Activated CD4-positive, alpha-beta memory T cell treated with anti-CD3 and anti-CD28 coated beads, Interleukin-2, amount 10 ng/mL, durations not matched to agents 7 days and 5 days (primary cell): ENCODE results near the gene TMEM120B. TPM values are rescaled to one million over a fixed set of nuclear protein-coding genes. Genes with fewer than 3 reads are reported as not detected.

Experiments
- CTCF ChIA-PET: fragments of 350-600 bp; sonication (Branson Sonifier 250); formaldehyde crosslinking; loops from one replicate; lab custom pipeline; 2021; ENCODE audit warnings: antibody characterized with exemption, inconsistent platforms; lab: Charles Lee
- POLR2A ChIA-PET: fragments of 350-600 bp; sonication (Branson Sonifier 250); formaldehyde crosslinking; loops from one replicate; lab custom pipeline; 2021; ENCODE audit warnings: antibody characterized with exemption; lab: Charles Lee
- DNase-seq: peaks from one replicate; pipeline ENCODE4 v3.0.0-alpha.2; 2020
- H3K27ac Mint-ChIP-seq: one replicate; pipeline ENCODE4 v1.8.0; 2021; ENCODE audit warnings: mild to moderate bottlenecking, mixed read lengths
- H3K27me3 Mint-ChIP-seq: one replicate; pipeline ENCODE4 v1.8.0; 2021; ENCODE audit warnings: mixed read lengths
- H3K36me3 Mint-ChIP-seq: one replicate; pipeline ENCODE4 v1.8.0; 2021; ENCODE audit warnings: low read depth, mixed read lengths
- H3K4me1 Mint-ChIP-seq: one replicate; pipeline ENCODE4 v1.8.0; 2021; ENCODE audit warnings: mixed read lengths
- H3K4me3 Mint-ChIP-seq: one replicate; pipeline ENCODE4 v1.8.0; 2021; ENCODE audit warnings: mild to moderate bottlenecking, mixed read lengths
- H3K9me3 Mint-ChIP-seq: one replicate; pipeline ENCODE4 v1.8.0; 2021; ENCODE audit warnings: mixed read lengths
- total RNA-seq, 2 experiments: library from RNA; stranded (reverse); gene quantifications; one replicate each; pipeline ENCODE4 v1.2.3, GENCODE V29; 2021

Gene TMEM120B
- total RNA-seq, 2 experiments from 2014 or later: 5.1 to 5.8 TPM

DNA sequence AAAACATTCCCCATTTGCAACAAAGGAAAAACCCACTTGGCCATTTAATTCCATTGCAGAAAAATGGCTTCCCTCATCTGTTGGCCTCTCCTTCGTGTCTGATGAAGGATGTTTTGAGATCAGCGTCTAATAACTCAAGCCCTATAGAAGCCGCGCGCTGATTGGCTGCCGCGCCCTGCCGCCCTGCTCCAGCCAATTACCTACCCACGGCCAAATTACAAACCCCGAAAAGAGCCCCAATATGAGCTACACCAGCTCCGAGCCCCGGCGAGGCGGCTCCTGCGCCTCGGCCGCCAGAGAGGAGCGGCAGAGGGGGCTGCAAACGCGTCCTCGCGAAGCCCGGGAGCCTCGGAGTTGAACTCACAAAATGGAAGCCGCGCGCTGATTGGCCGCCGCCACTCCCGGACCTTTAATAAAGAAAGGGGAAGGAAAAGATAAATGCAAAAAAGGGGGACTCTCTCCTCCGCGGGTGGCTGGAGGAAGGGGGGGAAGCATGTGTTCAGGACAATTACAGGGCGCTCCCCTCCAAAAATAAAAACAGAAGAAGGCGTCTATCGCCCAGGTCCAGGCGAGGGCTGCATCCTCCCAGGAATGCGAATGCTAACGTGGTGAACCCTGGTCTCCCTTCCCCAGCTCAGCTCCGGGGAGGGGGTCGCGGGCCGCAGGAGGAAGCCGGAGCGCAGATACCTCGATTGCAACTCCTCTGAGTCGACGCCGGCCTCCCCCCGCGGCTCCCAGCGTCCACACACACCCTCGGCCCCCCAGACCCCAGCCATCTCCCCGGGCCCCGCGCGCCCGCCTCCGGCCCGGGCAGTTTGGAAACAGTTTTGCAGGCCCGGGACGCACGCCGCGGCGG is 90.5 kb downstream of the TMEM120B start:
- Mint-ChIP-seq H3K36me3 (peaks cover 52% of the 10 kb centered on the region), H3K4me1 (peaks cover 36% of the 10 kb centered on the region)
- CTCF ChIA-PET: interaction anchor here (2.1 to 14.5 kb wide), 4 partner anchors 8 to 86 kb away, joined by 5 to 683 read pairs (median 26); partner anchors contain the start of genes PSMD9 and RHOF

DNA sequence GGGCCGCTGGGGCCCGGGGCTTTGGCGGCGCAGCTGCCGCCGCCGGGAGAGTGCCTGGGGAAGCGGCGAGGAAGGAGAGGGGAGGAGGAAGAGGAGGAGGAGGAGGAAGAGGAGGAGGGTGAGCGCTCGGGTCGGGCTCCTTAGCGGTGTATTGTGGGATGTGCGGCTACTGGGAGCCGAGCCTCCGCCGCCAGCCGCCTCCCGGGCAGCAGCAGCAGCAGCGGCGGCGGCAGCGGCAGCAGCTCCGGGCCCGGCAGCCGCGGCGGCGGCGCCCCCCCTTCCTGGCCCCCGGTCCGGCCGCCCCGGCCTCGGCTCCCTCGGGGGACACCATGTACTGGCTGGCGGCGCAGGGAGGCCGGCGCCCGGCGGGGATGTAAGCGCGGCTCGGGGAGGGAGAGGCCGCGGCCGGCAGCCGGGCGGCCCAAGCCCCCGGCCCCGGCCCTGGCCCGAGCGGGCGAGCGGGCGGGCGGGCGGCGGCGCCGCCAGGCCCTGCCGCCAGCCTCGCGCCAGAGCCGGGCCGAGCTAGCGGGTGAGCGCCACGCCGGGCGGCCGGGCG is 91.4 kb downstream of the TMEM120B start, which contains the start of gene SETD1B:
Gene SETD1B (plus strand): TSS at position 149 of the 556 bp plus-strand sequence. CDS start 729 bp downstream, outside the sequence.
- H3K4me1 Mint-ChIP-seq: peaks cover 31% of the 10 kb centered on the region
- H3K4me3 Mint-ChIP-seq: peak within 1 kb of the TSS; percentile 95
- POLR2A ChIA-PET: interaction anchor here (0.5 to 32.8 kb wide), 9 partner anchors 3 to 1603 kb away, joined by 3 to 1170 read pairs (median 5); partner anchors contain the start of genes PSMD9, RHOF, RNF34 and RPLP0

More for the DNA sequence above, 90.5 kb downstream of the TMEM120B start:
- POLR2A ChIA-PET: interaction anchor here (0.5 to 32.8 kb wide), 17 partner anchors 2 to 1602 kb away, joined by 3 to 1170 read pairs (median 4); partner anchors contain the start of genes PSMD9, RHOF, RNF34 and RPLP0
- Mint-ChIP-seq H3K9me3 (no peaks in the 10 kb centered on the region), H3K27me3 (no peaks in the 10 kb centered on the region), H3K27ac (peak overlapping the region; percentile 100), H3K4me3 (peak overlapping the region; percentile 81)
- DNase-seq: peak; percentile 92

DNA sequence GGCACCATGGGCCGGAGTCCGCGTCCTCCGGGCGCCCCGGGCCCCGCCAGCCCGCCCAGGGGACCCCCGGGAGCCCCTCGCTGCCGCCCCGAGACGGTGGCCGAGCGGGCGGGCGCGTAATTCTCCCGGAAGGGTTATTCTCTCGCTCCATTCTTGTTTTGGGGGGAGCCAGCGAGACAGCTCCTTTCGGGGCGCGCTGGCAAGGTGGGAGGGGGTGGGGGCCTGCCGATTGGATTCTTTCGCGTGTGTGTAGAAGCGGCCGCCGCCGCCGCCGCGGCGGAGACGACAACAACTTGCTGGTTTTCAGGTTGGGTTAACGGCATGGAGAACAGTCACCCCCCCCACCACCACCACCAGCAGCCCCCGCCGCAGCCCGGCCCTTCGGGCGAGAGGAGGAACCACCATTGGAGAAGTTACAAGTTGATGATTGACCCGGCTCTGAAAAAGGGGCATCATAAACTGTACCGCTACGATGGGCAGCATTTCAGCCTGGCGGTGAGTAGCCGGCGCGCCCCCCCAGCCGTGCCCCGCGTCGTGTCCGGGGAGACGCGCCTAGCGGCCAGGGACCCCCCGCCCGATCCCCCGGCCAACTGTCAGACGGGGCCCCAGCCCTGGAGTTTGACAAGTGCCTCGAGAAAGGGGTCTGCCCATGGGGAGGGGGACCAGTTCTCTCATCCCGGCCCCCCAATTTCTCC is 92.0 kb downstream of the TMEM120B start:
- no peaks in the 10 kb centered on the region for H3K9me3 Mint-ChIP-seq
- CTCF ChIA-PET: interaction anchor here (0.6 to 14.5 kb wide), 5 partner anchors 14 to 114 kb away, joined by 3 to 683 read pairs (median 4); partner anchors contain the start of genes CFAP251, PSMD9, RHOF and TMEM120B
- POLR2A ChIA-PET: interaction anchor here (1.2 to 27.1 kb wide), 6 partner anchors 17 to 696 kb away, joined by 3 to 1170 read pairs (median 6); partner anchors contain the start of genes PSMD9, RHOF, TMEM120B and ZCCHC8
- H3K4me3 Mint-ChIP-seq: peak overlapping the region; percentile 95
- H3K27ac Mint-ChIP-seq: peak overlapping the region; percentile 98
- peaks cover 53% of the 10 kb centered on the region for H3K36me3 Mint-ChIP-seq
- peak; percentile 56 for DNase-seq
- no peaks in the 10 kb centered on the region for H3K27me3 Mint-ChIP-seq
- H3K4me1 Mint-ChIP-seq: peaks cover 32% of the 10 kb centered on the region

More for the DNA sequence above, 91.4 kb downstream of the TMEM120B start, which contains the start of gene SETD1B:
- Mint-ChIP-seq H3K36me3 (peaks cover 51% of the 10 kb centered on the region), H3K27me3 (no peaks in the 10 kb centered on the region), H3K27ac (peak within 1 kb of the TSS; percentile 100), H3K9me3 (no peaks in the 10 kb centered on the region)
- CTCF ChIA-PET: interaction anchor here (2.7 to 14.5 kb wide), 3 partner anchors 8 to 85 kb away, joined by 8 to 683 read pairs (median 41); partner anchors contain the start of genes PSMD9 and RHOF
- peak; percentile 62 for DNase-seq

DNA sequence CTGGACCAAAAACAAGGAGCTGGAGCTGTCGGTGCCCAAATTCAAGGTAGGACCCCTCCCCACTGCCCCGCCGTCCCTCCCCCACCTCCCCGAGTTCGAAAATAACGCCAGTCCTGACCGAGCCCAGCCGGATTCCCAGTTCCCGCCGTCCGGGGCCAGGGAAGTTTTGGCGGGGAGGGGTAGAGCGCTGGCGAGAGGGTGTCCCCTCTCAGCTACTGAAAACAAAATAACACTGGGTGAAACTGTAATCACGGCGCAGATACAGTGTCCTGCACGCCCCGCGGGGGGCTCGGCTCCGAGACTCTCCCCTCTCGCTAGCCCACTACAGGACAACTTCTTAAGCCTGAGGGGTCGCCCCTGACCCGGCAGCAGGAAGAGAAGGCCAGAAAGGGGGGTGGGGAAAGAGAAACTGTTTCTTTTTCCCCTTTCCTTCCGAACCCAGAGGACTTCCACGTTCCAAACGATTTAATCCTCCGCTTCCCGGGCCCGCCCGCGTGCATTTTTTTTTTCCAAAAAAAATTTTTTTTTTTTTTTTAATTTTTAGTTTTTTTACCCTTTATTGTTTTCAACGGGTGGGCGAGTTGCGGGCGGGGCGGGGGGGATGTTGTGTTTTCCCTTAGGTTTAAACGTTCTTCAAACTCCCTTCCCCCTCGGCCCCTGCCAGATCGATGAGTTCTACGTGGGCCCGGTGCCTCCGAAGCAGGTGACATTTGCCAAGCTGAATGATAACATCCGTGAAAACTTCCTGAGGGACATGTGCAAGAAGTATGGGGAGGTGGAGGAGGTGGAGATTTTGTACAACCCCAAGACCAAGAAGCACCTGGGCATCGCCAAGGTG is 92.8 kb downstream of the TMEM120B start:
- CTCF ChIA-PET: interaction anchor here (0.6 to 14.5 kb wide), 5 partner anchors 15 to 113 kb away, joined by 3 to 683 read pairs (median 4); partner anchors contain the start of genes CFAP251, PSMD9, RHOF and TMEM120B
- H3K27me3 Mint-ChIP-seq: no peaks in the 10 kb centered on the region
- peak overlapping the region; percentile 95 for H3K4me3 Mint-ChIP-seq
- H3K36me3 Mint-ChIP-seq: peaks cover 57% of the 10 kb centered on the region
- peak overlapping the region; percentile 98 for H3K27ac Mint-ChIP-seq
- no peak for DNase-seq
- H3K4me1 Mint-ChIP-seq: peaks cover 33% of the 10 kb centered on the region
- H3K9me3 Mint-ChIP-seq: no peaks in the 10 kb centered on the region
- POLR2A ChIA-PET: interaction anchor here (0.8 to 27.1 kb wide), 6 partner anchors 10 to 695 kb away, joined by 3 to 1170 read pairs (median 6); partner anchors contain the start of genes PSMD9, RHOF, TMEM120B and ZCCHC8

DNA sequence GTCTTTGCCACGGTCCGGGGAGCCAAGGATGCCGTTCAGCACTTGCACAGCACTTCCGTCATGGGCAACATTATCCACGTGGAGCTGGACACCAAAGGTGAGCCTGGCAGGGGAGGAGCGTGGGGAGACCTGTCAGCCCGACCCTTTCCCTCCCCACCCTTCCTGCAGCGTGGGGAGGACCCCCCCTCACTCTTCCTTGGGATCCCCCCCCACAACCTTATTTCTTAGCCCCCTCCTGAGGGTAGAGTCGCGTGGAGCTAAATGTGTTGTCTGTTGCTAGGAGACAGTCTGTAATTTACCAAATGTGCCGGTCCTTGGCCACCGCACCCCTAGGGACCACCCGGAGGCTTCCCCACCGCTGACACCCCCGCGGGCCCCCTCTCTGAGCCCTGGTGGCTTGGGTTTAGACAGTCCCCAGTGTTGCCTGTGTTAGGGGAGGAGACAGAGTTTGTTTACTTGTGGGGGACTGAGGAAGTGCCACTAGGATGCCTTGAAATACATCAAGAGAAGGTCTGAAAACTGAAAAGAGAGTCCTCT is 93.5 kb downstream of the TMEM120B start:
- DNase-seq: no peak
- CTCF ChIA-PET: interaction anchor here (0.6 to 14.5 kb wide), 4 partner anchors 15 to 629 kb away, joined by 4 to 683 read pairs (median 6); partner anchors contain the start of genes PSMD9 and RHOF
- Mint-ChIP-seq H3K27ac (peak overlapping the region; percentile 82), H3K4me3 (peak overlapping the region; percentile 95), H3K27me3 (no peaks in the 10 kb centered on the region), H3K4me1 (peaks cover 40% of the 10 kb centered on the region), H3K9me3 (no peaks in the 10 kb centered on the region), H3K36me3 (peaks cover 60% of the 10 kb centered on the region)
- POLR2A ChIA-PET: interaction anchor here (0.8 to 27.1 kb wide), 5 partner anchors 9 to 93 kb away, joined by 3 to 1170 read pairs (median 6); partner anchors contain the start of genes PSMD9, RHOF and TMEM120B

DNA sequence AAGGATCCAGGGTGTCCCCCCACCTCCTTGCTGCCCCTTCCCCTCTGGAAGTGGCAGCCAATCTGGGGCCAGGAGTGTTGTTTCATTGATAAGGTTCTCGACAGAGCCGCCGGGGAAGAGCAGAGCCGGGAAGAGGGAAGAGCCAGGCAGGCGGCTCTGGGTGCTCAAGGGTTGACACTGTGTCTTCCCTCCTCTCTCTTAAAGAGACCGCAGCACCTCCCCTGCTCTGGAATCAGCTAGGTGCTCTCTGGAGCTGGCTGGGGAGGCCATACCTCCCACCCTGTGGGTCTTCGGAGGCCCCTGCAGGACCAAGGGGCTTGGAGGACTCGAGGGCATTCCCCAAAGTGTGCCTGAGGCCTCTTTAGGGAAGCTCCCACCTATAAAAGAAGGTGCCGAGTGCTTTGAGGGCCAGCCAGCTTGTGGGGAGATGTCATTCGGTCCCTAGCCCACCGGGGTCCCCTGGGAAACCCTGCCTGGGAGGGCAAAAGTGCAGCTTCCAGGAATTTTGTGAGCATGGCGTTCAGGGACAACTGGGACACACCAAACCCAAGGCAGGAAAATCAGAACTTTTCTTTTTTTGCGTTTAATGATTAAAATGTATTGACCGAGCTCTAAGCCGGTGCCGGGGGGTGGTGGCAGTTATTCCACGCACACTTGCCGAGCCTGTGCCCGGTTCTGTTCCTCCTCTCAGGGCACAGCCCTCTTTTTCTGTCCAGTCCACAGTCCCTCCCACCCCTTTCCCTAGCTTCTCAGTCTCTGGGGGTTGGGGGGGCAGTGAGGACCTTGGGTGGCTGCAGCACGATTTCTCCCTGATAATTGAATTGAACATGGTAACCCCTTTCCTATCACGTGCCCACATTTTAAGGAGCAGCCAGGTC is 94.2 kb downstream of the TMEM120B start:
- Mint-ChIP-seq H3K27me3 (no peaks in the 10 kb centered on the region), H3K36me3 (peaks cover 57% of the 10 kb centered on the region), H3K27ac (peak overlapping the region; percentile 82), H3K4me3 (peak overlapping the region; percentile 95), H3K9me3 (no peaks in the 10 kb centered on the region), H3K4me1 (peaks cover 46% of the 10 kb centered on the region)
- POLR2A ChIA-PET: interaction anchor here (0.8 to 27.1 kb wide), 4 partner anchors 8 to 89 kb away, joined by 3 to 1170 read pairs (median 4); partner anchors contain the start of genes PSMD9 and RHOF
- CTCF ChIA-PET: interaction anchor here (0.6 to 14.5 kb wide), 4 partner anchors 16 to 628 kb away, joined by 4 to 683 read pairs (median 6); partner anchors contain the start of genes PSMD9 and RHOF
- no peak for DNase-seq

DNA sequence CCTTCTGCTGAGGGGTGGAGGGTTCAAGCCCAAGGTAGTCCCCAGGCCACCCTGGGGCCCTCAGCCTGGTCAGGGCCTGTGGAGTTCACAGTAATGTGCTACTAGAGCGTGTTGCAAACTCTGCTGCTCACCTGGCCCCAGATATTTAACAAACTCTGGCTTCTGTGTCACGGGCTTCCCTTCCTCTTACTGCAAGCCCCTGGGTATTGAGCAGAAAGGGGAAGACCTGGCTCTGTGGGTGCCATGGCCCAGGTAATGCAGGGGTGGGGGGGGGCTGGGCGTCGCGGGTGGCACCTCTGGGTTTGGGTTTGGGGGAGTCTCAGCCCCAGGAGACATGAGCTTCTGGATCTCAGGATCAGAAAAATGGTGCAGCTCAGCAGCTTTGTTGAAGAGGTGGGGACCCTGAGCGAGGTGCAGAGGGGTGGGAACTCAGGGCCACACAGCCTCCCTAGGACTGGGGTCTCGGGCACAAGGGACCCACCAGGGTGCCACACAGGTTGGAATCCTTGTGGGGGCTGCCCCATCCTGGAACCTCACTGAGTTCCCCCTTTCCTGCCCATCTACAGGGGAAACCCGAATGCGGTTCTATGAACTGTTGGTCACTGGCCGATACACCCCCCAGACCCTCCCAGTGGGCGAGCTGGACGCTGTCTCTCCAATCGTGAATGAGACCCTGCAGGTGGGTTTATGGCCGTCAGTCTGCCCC is 95.2 kb downstream of the TMEM120B start:
- no peak overlapping the region for H3K27ac Mint-ChIP-seq
- no peaks in the 10 kb centered on the region for H3K27me3 Mint-ChIP-seq
- H3K36me3 Mint-ChIP-seq: peaks cover 55% of the 10 kb centered on the region
- H3K9me3 Mint-ChIP-seq: no peaks in the 10 kb centered on the region
- DNase-seq: no peak
- H3K4me3 Mint-ChIP-seq: peak overlapping the region; percentile 50
- H3K4me1 Mint-ChIP-seq: peaks cover 51% of the 10 kb centered on the region
- ChIA-PET POLR2A (interaction anchor here (27.1 kb wide), 1 partner anchor 20 kb away, joined by 1170 read pairs; the partner anchor contains the start of gene RHOF), CTCF (interaction anchor here (14.5 kb wide), 1 partner anchor 17 kb away, joined by 683 read pairs; the partner anchor contains the start of gene RHOF)

DNA sequence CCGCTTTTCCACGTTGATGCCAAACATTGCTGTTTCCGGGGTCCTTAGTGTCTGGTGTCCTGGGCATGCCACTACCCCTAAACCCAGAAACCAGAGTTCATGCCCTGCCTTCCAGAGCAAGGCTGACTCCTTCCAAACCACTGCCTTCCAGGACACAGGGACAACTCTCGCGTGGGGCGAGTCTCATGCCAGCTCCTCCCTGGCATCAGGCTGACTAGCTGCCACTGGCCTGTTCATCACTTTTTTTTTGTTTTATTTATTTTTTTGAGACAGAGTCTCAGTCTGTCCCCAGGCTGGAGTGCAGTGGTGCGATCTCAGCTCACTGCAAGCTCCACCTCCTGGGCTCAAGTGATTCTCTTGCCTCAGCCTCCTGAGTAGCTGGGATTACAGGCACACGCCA is 96.1 kb downstream of the TMEM120B start:
- no peaks in the 10 kb centered on the region for H3K27me3 Mint-ChIP-seq
- H3K27ac Mint-ChIP-seq: peak overlapping the region; percentile 24
- peaks cover 57% of the 10 kb centered on the region for H3K36me3 Mint-ChIP-seq
- no peaks in the 10 kb centered on the region for H3K9me3 Mint-ChIP-seq
- ChIA-PET POLR2A (interaction anchor here (27.1 kb wide), 1 partner anchor 21 kb away, joined by 1170 read pairs; the partner anchor contains the start of gene RHOF), CTCF (interaction anchor here (14.5 kb wide), 1 partner anchor 18 kb away, joined by 683 read pairs; the partner anchor contains the start of gene RHOF)
- DNase-seq: no peak
- H3K4me3 Mint-ChIP-seq: no peak overlapping the region
- peaks cover 60% of the 10 kb centered on the region for H3K4me1 Mint-ChIP-seq

DNA sequence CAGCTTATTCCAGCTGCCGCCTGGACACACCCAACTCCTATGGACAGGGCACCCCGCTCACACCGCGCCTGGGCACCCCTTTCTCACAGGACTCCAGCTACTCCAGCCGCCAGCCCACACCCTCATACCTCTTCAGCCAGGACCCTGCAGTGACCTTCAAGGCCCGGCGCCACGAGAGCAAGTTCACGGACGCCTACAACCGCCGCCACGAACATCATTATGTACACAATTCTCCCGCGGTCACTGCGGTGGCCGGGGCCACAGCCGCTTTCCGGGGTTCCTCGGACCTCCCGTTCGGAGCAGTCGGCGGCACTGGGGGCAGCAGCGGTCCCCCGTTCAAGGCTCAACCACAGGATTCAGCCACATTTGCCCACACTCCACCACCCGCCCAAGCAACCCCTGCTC is 97.2 kb downstream of the TMEM120B start:
- Mint-ChIP-seq H3K27me3 (no peaks in the 10 kb centered on the region), H3K36me3 (peaks cover 57% of the 10 kb centered on the region), H3K4me1 (peaks cover 63% of the 10 kb centered on the region), H3K9me3 (no peaks in the 10 kb centered on the region), H3K27ac (no peak overlapping the region), H3K4me3 (no peak overlapping the region)
- POLR2A ChIA-PET: interaction anchor here (27.1 kb wide), 1 partner anchor 22 kb away, joined by 1170 read pairs; the partner anchor contains the start of gene RHOF
- CTCF ChIA-PET: interaction anchor here (4.0 to 14.5 kb wide), 2 partner anchors 19 to 79 kb away, joined by 38 to 683 read pairs; partner anchors contain the start of genes PSMD9 and RHOF
- no peak for DNase-seq
